ENCODE measurements around the gene RET.
A peak's percentile ranks its signal among the peaks of the same experiment; 100 is the strongest.

RET gene

DNA sequence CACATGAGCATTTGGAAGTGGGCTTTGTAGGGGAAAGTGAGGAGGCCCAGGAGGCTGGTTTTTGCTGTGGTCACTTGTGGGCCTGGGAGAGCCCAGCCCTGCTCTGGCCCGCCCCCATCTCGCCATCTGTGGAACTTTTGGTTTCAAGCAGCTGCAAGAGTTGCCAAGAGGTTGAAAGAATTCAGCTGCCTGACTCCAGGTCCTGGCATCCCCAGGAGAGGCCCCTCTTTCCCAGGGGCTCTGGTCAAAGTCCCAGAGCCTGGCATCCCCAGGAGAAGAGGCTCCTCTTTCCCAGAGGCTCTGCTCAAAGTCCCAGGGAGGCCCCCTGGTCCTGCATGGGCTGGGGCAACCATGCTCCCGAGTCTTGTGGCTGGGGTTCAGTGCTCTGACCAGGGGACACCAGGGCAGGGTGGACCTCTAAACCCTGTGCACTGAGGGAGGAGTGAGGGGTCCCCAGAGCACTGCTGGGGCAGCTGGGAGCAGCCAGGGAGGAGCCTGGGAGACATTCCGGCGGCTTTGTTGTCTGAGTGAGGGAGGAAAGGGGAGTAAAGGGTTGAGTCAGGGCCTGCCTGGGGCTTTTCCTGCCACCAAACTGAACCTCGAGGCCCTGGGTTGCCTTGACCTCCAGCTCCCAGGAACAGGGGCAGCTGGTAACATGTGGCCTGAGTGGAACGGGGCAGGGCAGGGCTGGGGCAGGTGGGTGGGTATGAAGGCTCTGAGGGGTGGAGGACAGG, 33.6 kb downstream of the RET start:
- DNase-seq: peak; percentile 56

DNA sequence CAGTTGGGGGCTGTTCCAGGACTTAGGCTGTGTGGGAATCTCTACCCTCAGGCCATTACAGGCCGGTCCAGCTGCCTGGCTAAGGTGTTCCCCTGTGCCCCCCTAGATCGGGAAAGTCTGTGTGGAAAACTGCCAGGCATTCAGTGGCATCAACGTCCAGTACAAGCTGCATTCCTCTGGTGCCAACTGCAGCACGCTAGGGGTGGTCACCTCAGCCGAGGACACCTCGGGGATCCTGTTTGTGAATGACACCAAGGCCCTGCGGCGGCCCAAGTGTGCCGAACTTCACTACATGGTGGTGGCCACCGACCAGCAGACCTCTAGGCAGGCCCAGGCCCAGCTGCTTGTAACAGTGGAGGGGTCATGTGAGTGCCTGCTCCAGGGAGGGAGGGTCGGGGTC, 34.2 kb downstream of the RET start:
- DNase-seq: no peak

DNA sequence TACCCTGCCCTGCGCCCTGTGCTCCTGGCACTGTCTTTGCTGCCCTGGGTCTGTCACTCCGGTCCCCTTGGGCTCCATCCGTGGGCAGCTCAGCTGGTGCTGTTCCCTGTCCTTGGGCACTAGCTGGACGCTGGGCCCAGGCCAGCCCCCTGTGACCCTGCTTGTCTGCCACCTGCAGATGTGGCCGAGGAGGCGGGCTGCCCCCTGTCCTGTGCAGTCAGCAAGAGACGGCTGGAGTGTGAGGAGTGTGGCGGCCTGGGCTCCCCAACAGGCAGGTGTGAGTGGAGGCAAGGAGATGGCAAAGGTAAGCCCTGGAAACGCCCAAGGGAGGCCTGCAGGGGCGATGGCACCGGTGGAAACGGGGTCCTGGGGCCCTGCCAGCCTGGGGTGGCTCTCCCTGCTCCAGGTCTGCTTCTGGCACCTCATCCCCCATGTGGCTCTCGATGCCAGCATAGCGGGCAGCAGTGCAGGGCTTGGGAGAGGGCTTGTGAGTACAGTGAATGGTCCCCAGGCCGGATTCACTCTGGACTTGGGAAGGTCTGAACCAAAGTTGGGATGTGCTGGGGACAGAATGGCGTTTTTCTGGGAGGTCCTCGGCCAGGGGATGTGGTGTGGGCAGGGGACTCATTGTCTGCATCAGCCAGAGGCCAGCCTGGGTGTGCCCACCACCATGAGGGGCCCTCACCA, 35.2 kb downstream of the RET start:
- no peak for DNase-seq

DNA sequence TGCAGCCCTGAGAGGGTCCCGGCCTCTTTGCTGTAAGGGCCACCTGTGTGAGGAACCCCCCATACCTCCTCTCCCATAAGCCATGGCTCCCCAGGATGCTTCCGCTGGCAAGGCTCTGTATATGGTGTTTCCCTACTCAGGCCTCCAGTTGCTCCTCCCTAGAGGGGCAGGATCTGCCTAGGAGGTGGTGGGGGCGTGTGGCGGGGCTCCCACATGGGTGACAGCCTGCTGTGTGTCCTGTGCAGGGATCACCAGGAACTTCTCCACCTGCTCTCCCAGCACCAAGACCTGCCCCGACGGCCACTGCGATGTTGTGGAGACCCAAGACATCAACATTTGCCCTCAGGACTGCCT, 35.7 kb downstream of the RET start:
- DNase-seq: no peak

DNA sequence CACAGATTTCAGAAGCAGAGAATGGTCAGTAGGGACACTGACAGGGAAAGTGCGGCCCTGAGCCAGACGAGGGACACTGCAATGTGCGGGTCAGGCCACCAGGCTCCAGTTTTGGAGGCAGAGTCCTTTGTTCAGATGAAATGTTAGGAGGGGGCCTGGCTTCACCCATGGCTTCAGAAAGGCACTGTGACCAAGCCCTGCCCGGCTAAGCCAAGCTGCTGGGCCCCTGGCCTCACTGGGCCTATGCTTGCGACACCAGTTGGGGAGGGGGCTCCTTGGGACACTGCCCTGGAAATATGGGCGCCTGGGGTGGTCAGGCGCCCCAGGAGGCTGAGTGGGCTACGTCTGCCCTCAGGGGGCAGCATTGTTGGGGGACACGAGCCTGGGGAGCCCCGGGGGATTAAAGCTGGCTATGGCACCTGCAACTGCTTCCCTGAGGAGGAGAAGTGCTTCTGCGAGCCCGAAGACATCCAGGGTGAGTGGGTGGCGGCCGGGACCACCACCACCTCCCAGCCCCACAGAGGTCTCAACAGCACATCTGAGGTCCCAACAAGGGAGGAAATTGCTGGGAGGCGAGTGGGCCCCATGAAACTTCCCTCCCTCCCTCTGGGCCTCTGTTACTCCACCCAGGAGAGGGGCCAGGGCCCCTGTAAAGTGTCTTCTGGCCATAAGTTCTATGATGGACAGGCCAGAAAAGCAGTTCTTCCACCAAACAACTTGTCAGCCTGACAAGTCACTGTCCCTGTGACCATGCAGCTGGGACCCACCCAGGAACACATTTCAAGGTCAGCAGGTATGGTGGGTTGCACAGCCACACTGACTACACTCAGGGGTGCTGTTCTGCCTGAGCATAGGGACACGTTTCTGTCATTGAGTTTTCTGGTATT, 36.6 kb downstream of the RET start:
- no peak for DNase-seq

DNA sequence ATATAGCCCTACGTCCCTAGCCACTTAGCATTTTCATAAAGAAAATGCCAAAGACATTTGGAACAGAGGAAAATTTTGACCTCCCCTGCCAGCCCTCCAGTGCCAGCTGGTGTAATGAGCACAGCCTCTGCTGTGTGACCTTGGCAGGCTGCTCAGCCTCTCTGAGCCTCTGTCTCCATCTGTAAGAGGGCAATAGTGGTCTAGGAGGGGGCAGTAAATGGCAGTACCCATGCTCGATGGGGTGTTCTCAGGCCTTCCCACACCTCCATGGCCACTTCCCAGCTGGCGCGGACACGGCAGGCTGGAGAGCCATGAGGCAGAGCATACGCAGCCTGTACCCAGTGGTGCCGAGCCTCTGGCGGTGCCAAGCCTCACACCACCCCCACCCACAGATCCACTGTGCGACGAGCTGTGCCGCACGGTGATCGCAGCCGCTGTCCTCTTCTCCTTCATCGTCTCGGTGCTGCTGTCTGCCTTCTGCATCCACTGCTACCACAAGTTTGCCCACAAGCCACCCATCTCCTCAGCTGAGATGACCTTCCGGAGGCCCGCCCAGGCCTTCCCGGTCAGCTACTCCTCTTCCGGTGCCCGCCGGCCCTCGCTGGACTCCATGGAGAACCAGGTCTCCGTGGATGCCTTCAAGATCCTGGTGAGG, 37.3 kb downstream of the RET start:
- no peak for DNase-seq

DNA sequence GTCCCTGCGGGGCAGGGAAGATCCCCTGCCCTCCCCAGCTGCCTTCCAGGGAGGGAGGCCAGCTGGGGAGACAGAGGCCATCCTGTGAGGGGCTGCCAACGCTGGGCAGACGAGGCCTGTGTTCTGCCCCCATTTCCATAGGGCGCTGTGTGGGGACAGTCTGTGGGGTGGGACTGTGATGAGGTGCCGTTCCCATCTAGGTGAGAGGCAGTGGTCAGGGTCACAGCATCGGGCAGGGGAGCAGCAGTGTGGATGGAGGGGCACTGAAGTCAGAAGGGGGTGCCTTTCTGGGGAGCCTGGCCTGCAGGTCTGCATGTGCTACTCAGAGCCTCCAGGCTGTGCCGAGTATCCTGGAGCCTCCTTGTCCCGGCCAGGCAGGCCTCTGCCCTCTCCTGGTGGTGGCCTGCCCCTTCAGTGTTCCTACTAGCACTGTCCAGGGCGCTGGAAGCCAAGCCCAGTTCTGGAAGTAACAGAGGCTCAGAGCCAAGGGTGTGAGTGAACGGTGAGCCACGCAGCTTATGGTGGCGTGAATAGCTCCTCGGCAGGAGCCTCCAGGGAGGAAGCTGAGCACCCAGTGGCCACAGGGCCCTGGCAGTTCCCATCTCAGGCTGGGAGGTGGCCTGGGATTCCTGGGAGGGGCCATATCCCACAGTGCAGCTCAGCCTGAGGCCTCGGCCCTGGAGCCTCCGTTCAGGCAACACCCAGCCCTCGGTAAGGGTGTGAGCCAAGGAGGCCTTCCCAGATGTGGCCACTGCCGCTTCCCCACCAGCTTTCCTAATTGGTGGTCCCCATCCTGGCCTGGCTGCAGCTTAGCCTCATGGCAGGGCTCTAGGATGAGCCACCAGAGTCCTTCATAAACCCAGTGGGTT, 38.1 kb downstream of the RET start:
- no peak for DNase-seq

DNA sequence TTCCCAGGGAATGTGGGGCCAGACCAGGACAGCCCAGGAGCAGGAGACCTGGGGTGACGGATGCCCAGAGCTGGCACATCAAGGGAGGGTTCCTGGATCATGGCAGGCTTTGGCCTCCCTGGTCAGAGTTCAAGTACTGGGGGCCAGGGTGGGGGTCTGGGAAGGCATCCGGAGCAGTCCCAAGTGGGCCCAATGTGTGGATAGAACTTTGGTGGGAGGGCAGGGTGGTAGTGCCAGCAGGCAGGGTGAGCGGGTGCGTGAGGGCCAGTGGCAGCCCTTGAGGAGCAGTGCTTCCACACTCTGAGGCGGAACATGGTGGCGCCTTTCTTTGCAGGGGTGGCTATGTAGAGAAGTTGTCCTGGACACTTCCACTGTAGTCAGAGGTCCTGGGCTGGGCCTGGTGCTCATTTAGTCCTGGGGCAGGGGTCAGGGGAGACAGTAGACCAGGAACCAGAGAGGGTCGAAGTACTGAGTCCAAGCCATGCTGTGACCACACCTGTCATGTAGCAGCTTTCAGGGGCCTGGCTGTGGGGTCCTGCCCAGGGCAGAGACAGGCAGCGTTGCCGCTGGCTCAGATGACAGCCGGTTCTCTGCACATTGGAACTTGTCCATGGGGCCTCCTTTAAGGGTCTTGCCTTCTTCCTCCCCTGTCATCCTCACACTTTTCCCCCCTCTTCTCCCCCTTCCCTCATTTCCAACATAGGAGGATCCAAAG, 39.2 kb downstream of the RET start:
- no peak for DNase-seq

DNA sequence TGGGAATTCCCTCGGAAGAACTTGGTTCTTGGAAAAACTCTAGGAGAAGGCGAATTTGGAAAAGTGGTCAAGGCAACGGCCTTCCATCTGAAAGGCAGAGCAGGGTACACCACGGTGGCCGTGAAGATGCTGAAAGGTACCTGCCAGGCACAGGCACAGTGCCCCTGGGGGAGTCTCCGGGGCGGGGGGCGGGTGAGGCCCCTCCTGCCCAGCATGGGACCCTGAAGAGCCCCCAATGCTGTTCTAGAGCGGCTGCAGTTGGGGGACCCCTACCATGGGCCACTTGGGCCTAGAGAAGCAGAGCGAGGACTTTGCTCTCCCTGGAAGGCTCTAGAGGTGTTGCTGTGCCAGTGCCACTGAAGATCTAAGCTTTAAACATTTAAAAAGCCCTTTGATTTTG, 39.7 kb downstream of the RET start:
- DNase-seq: no peak

DNA sequence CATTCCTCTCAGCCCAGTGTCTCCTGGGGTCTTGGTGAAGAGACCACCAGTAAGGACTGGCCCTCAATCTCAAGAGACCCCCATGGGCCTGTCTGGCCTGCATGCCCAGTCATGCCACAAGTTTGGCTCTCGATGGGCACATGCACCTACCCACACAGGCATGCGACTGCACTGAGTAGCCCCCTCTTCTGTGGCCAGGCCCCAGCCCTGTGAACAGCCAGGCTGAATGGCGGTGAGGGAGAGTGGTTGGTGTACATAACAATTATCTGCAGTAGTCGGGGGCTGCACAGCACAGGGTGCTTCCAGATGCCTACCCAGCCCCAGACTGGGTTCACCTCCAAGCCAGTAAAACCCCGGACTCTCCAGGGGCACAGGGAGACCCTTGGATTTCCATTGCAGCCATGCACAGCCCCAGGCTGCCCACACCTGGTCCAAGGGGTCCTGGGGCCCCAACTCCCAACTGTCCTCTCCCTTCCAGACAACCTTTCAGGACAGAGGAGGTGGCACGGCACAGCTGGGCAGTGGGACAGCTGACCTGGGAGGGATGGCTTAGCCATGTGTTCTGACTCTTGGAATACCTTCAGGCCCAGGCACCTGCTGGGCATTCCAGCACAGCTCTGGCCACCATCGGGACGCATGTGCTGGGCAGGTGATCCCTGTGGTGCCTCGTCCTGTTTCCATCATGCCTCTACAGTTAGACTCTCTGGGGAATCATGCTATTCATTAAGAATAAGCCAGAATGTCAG, 40.3 kb downstream of the RET start:
- DNase-seq: no peak

DNA sequence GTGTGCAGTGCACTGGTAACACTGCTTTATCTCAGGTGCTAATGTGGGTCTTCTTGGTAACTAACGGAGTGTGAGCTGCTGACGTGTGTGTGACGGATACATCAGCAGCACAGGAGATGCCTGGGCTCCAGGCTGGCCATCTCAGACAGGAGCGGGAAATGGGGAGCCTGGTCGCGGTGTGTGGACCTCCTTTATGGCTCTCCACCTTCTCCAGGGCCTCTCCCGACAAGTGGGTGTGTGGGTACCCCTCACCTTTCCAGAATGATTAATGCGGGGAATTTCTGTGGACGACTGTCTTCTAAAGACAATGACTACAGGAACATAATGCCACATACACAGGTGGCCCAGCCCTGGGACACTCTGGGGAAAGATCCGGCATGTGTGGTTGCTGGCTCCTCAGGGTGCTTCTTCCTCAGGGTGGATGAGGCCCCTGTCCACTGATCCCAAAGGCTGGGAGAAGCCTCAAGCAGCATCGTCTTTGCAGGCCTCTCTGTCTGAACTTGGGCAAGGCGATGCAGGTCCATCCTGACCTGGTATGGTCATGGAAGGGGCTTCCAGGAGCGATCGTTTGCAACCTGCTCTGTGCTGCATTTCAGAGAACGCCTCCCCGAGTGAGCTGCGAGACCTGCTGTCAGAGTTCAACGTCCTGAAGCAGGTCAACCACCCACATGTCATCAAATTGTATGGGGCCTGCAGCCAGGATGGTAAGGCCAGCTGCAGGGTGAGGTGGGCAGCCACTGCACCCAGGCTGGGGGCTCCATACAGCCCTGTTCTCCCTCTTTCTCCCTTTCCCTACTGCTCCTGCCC, 41.1 kb downstream of the RET start:
- DNase-seq: no peak

DNA sequence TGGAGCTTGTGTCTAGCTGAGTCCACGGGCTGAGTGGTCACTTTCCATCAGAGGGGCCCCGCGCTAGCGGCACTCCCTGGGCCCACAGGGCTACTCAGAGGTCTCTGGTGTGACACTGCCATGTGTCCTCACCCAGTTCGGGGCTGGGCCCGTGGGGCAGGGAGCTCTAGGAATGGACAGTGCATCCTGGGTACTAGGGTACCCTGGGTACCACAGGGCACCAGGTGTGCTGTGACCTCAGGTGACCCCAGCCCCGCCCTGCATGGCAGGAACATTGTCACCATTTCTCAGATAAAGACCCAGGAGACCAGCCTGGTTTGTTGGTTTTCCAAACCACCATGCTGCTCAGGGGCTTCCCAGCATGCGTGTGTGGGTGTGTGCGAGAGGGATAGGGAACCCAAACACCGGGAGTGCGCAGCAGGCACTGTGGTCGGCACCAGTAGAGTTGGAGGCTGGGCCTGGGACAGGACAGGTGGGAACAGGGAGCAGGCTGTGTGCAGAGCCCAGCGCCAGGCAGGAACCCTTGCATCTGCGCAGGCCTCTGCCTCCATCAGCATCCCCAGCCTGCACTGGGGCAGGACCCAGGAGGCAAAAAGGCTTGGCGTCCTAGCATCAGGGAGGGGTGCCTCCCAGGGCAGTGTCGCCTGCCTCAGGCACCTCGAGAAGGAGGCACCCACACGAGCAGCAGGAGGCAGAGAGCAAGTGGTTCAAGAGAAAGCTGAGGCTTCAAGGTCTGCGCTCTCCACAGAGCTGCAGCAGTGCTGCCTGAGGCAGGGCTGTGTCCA, 42.0 kb downstream of the RET start:
- DNase-seq: no peak

DNA sequence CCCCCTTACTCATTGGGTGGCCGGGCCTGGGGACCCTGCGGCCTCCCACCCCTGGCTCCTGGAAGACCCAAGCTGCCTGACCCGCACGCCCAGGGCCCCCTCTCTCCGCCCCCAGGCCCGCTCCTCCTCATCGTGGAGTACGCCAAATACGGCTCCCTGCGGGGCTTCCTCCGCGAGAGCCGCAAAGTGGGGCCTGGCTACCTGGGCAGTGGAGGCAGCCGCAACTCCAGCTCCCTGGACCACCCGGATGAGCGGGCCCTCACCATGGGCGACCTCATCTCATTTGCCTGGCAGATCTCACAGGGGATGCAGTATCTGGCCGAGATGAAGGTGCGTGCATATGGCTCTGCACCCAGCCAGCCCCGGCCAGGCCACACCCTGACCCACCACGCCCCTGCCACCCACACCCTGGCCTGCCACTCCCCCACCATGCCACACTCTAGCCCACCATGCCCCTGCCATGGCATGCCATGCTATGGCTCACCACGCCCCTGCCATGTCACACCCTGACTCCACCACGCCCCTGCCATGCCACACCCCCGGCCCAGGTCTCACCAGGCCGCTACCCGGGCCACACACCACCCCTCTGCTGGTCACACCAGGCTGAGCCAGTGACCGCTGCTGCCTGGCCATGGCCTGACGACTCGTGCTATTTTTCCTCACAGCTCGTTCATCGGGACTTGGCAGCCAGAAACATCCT, 42.7 kb downstream of the RET start:
- DNase-seq: no peak

DNA sequence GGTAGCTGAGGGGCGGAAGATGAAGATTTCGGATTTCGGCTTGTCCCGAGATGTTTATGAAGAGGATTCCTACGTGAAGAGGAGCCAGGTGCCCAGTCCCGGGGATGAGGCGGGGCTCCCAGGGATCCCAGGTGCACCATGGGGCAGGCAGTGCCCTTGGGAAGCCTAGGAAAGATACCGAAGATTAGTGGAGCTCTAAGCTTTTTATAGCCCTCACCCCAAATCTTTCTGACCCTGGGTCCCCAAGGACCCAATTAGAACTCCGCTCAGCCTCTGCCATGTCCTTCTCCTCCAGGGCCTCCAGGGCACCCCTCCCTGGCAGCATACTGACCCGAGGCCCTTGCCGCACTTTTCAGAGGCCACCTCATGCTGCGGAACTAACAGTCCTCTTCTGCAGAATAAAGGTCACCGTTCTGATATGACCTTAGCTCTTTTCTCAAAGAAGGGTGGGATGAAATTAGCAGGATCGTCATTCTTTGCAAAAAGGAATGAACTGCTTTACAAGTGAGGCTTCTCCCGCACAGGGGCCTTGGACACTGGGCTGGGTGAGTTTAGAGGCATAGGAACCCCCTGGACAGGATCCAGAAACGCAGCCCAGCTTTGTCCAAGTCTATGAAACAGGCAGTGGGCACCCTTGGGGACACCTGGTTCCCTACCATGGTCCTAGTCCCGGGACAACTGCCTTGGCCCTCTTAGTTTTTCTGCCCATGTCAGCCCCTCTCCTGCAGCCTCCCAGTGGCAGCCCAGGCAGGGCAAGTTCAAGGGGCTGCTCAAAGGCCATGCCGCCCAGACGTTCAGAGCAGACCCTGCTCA, 43.5 kb downstream of the RET start:
- DNase-seq: no peak

DNA sequence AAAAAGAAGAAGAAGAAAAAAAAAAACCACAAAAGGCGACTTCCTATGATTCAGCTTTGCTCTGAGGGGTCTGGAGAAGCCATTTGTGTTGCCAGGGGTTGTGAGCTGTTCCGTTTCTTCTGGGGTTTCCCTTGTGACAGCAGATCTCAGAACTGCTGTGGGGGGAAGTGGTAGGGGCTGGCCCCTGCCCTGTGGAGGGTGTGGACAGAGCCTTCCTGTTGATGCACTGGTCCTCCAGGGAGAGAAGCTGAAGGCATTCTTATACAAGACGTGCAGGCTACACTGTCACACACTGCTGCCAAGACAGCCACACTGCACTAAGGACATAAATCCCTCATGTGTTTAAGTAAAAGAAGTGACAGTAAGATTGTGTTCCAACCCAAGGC, 44.1 kb downstream of the RET start:
- DNase-seq: no peak

DNA sequence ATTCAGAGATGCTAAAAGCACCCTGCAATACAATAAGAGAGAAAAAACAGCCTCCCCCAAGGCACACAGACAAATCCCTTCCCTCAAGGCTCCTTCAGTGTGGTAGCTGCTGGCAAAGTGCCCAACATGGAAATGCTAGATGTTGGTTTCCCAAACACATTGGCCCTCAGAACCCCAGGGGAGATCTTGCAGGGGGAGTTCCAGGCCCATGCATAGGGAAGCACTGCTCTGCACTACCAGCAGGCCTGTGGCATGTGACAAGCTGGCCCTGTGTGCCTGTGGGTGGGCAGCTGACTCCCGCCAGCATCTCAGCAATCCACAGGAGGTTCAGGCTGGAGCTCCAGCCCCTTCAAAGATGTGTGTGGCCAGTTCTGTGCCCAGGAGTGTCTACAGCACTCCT, 44.6 kb downstream of the RET start:
- no peak for DNase-seq

DNA sequence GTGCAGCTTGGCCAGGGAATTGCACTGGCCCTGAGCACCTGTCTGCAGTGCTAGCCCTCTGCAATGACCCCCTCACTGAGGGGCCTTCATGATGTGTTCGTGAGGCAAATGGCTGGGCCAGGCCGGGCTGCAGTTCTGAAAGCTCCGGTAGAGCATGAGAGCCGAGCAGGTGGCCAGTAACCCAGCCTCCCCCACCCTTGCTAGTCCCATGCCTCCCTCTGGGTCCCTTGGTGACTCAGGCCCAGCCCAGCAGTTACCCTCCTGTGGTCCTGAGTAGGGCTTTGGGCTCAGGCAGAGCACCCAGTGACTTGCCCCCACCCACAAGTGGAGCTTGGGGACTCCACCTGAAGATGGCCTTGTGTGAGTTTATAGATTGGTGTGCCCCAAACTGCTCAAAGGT, 45.2 kb downstream of the RET start:
- DNase-seq: no peak

DNA sequence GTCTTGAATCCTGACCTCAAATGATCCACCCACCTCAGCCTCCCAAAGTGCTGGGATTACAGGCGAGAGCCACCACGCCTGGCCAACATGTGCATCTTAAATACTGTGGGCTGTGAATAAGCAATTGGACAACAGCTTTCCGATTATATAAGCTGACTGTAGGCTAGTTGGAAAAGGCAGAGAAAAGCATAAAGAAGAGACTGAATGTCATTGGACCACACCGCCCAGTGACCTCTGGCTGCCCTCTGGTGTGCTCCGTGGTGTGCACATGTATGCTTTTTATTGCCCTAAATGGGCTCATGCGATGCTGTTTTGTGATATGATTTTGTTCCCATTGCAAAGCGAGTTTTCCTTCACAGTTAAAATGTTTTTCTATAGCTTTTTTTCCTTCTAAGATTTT, 46.0 kb downstream of the RET start:
- DNase-seq: no peak
